Nephron progenitor cell (in vitro differentiated cells): ENCODE data around the gene TNFAIP8L1.
"Not testable (repeated sequence)": the region's sequence is repeated elsewhere in the genome, so short reads cannot be mapped to it uniquely, and the experiment has no call there.

Experiments
- DNase-seq: peaks from one replicate; pipeline ENCODE4 v3.0.0; 2021
- H3K27ac Mint-ChIP-seq: 2 replicates; pipeline ENCODE4 v1.8.0; 2021; ENCODE audit warnings: mild to moderate bottlenecking, moderate library complexity, mixed read lengths
- H3K27me3 Mint-ChIP-seq: 2 replicates; pipeline ENCODE4 v1.8.0; 2021; ENCODE audit warnings: mild to moderate bottlenecking, low read depth, mixed read lengths; ENCODE audit not compliant: poor library complexity
- H3K36me3 Mint-ChIP-seq: 2 replicates; pipeline ENCODE4 v1.8.0; 2021; ENCODE audit warnings: low read depth, mixed read lengths
- H3K4me1 Mint-ChIP-seq: 2 replicates; pipeline ENCODE4 v1.8.0; 2021; ENCODE audit warnings: mixed read lengths
- H3K4me3 Mint-ChIP-seq: 2 replicates; pipeline ENCODE4 v1.8.0; 2021; ENCODE audit warnings: mild to moderate bottlenecking, moderate library complexity, mixed read lengths
- H3K9me3 Mint-ChIP-seq: 2 replicates; pipeline ENCODE4 v1.8.0; 2021; ENCODE audit warnings: mild to moderate bottlenecking, moderate library complexity, mixed read lengths
- TF ChIP-seq, protein P1 (sequence below): fragments of 200-600 bp; sonication (generic); IDR thresholded peaks from 2 replicates; pipeline ENCODE4 v1.5.0; 2021; ENCODE audit warnings: antibody characterized with exemption

Gene TNFAIP8L1

DNA sequence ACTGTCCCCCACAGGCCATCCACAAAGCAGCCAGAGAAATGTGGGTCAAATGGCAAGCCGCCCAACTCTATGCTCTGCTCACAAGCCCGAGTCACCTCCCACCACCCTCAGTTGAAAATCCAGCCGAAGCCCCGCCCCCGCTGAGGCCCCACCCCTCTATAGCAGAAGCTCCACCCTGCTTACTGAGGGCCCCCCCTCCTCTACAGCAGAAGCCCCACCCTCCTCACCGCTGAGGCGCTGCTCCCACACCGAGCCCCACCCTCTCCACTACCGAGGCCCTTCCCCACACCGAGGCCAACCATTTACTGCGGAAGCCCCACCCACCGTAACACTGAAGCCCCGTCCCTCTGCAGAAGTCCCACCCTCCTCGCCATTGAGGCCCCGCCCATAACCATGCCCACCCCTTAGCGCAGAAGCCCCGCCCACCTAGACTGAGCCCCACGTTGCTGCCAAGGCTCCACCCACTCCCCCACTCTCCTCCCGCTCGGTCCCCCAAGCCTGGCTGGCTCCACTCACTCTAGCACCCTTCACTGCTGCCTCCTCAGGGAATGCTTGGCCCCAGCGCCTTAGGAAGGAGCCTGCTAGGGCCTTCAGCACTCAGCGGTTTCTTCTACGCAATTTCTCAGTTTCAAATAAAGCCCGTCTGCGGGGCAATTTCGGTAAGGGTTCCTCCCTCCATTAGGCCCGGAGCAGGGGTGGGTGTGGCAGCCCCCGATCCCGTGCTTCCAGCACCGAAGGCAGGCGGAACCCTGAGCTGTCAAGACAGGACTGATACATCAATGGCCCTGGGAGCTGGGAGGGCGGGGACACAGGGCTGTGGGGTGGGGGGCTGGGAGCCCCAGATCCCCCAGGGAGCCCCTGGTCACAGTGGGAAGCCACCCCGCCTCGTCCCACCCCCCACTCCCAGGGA is 39.8 kb downstream of the TNFAIP8L1 start:
- no peaks in the 10 kb centered on the region for H3K27me3 Mint-ChIP-seq
- H3K9me3 Mint-ChIP-seq, result no peaks in the 10 kb centered on the region
- H3K27ac Mint-ChIP-seq, result peak overlapping the region; percentile 57
- H3K4me3 Mint-ChIP-seq, result no peak overlapping the region
- peaks cover 35% of the 10 kb centered on the region for H3K36me3 Mint-ChIP-seq
- TF ChIP-seq, protein P1, sequence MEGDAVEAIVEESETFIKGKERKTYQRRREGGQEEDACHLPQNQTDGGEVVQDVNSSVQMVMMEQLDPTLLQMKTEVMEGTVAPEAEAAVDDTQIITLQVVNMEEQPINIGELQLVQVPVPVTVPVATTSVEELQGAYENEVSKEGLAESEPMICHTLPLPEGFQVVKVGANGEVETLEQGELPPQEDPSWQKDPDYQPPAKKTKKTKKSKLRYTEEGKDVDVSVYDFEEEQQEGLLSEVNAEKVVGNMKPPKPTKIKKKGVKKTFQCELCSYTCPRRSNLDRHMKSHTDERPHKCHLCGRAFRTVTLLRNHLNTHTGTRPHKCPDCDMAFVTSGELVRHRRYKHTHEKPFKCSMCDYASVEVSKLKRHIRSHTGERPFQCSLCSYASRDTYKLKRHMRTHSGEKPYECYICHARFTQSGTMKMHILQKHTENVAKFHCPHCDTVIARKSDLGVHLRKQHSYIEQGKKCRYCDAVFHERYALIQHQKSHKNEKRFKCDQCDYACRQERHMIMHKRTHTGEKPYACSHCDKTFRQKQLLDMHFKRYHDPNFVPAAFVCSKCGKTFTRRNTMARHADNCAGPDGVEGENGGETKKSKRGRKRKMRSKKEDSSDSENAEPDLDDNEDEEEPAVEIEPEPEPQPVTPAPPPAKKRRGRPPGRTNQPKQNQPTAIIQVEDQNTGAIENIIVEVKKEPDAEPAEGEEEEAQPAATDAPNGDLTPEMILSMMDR, result no peak
- DNase-seq, result peak; percentile 73
- H3K4me1 Mint-ChIP-seq, result peaks cover 24% of the 10 kb centered on the region

DNA sequence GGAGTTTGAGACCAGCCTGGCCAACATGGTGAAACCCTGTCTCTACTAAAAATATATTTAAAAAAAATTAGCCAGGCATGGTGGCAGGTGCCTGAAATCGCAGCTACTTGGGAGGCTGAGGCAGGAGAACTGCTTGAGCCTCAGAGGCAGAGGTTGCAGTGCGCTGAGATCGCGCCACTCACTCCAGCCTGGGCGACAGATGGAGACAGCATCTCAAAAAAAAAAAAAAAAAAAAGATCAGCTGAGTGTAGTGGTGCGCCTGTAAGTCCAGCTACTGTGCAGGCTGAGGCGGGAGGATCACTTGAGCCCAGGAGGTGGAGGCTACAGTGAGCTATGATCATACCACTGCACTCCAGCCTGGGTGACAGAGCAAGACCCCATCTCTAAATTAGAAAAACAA is 40.7 kb downstream of the TNFAIP8L1 start:
- DNase-seq, H3K4me3 Mint-ChIP-seq, H3K27me3 Mint-ChIP-seq, H3K9me3 Mint-ChIP-seq: not testable (repeated sequence)
- Mint-ChIP-seq H3K27ac (peak overlapping the region; percentile 77), H3K4me1 (peaks cover 19% of the 10 kb centered on the region), H3K36me3 (peaks cover 37% of the 10 kb centered on the region)

DNA sequence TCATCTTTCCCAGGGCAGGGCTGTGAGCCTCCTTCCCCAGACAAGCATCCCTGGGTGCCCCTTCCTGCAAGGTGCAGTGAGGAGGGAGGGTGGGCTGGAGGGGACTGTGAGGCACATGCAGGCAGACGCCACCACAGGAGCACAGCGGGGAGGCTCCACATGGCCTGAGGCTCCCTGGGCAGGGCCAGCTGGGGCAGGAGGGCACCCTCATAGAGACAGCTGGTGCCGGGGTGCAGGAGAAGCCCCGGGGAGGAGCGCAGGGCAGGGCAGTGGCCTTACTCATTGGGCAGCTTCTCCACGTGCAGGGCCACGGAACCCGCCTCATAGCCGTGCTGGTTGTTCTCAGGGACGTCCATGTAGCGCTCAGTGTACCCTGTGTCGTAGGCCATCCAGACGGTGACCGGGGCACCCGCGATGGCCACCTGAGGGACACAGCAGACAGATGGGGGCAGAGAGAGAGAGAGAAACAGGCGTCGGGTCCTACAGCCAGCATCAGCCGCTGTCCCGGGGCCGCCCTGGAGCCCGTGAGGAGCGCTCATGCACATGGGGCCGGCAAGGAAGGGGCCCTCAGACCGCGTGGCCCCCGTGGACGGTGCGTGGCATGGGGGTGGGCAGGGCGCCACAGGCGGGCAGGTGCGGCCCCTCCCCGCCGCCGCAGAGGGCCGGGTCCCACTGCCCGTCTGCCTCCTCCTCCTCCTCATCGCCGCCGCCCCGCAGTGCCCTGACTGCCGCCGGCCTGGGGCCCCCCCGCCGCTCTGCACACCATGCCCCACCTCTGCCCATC is 43.3 kb downstream of the TNFAIP8L1 start:
- Mint-ChIP-seq H3K27ac (no peak overlapping the region), H3K4me1 (peaks cover 5% of the 10 kb centered on the region), H3K4me3 (no peak overlapping the region), H3K36me3 (peaks cover 34% of the 10 kb centered on the region), H3K27me3 (peaks cover 2% of the 10 kb centered on the region), H3K9me3 (no peaks in the 10 kb centered on the region)
- DNase-seq, result no peak
- TF ChIP-seq, protein P1, result no peak

DNA sequence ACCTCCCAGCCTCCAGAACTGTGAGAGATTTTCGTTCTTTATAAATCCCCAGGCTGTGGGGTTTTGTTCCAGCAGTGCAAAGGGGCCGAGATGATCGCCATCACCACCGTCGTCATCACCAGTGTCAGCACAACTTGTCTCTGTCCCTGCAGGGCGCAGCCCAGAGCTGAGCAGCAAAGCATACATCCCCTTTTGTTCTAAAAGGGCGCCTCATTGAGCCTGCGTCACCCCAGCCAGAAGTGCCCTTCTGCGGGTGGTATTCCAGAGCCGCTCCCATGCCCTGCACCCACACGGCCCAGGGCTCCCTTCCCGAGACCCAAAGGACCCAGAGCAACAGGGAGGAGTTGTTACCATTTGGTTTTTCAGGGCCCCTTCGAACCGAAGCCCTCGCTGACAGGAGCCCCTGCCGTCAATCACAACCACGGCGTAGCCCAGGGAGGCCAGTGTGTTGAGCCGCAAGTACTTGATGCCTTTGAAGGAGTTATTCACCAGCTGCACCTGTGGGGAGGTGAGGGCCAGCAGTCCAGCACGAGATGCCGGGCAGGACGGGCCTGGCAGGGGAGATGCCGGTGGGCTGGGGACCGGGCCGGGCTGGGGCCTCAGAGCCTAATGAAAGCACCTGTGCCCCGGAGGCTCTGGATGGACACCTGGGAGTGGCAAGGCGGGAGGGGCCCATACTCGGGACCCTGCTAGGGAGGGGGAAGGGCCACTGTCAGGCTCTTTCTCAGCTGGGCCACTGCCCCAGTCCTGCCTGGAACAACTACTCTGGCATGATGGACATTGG is 45.2 kb downstream of the TNFAIP8L1 start:
- no peaks in the 10 kb centered on the region for H3K4me1 Mint-ChIP-seq
- TF ChIP-seq, protein P1, result no peak
- no peaks in the 10 kb centered on the region for H3K9me3 Mint-ChIP-seq
- H3K27ac Mint-ChIP-seq, result peak overlapping the region; percentile 54
- no peak overlapping the region for H3K4me3 Mint-ChIP-seq
- peaks cover 28% of the 10 kb centered on the region for H3K36me3 Mint-ChIP-seq
- H3K27me3 Mint-ChIP-seq, result peaks cover 2% of the 10 kb centered on the region
- DNase-seq, result no peak

DNA sequence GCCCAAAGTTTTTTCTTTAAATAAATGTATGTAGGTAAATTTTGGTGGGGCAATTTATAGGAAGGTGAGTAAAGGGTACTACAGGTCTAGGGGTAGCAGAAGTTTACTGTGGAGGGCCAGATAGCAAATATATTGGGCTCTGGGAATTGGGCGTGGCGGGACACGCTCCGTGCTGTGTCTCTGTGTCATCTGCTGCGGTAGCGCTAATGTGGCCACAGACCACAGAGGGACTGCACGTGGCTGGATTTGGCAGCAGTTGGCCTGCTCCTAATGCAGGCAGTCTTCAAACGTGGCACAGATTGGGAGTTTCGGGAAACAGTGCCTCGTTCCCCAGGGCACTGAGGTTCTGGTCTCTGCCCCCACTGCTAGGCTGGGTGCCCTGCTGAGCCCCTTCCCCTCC is 47.4 kb downstream of the TNFAIP8L1 start:
- DNase-seq, result no peak
- H3K36me3 Mint-ChIP-seq, result peaks cover 25% of the 10 kb centered on the region
- H3K27ac Mint-ChIP-seq, result no peak overlapping the region
- H3K9me3 Mint-ChIP-seq, result no peaks in the 10 kb centered on the region
- no peak overlapping the region for H3K4me3 Mint-ChIP-seq
- H3K27me3 Mint-ChIP-seq, result peaks cover 2% of the 10 kb centered on the region
- TF ChIP-seq, protein P1, result no peak
- H3K4me1 Mint-ChIP-seq, result no peaks in the 10 kb centered on the region

DNA sequence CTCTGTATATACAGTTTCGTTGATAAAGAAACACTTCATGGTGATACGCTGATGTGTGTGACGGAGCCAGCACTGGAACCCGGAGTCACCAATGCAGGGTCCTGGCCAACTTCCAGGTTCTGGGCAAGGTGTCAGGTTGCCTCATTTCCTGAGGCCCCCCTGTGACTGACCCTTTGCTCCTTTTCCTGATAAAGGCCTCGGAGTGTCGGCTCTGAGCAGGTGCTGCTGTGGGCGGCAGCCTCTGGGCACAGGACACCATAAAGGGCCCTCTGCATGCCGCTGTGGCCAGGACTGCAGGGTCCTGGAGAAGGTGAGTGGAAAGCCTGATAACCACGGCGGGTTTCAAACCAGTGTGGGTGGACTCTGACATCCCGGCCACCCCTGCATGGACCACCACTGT is 48.1 kb downstream of the TNFAIP8L1 start:
- H3K27me3 Mint-ChIP-seq, result peaks cover 2% of the 10 kb centered on the region
- no peaks in the 10 kb centered on the region for H3K9me3 Mint-ChIP-seq
- H3K4me1 Mint-ChIP-seq, result no peaks in the 10 kb centered on the region
- TF ChIP-seq, protein P1, result no peak
- H3K36me3 Mint-ChIP-seq, result peaks cover 21% of the 10 kb centered on the region
- no peak overlapping the region for H3K4me3 Mint-ChIP-seq
- no peak overlapping the region for H3K27ac Mint-ChIP-seq
- no peak for DNase-seq
